ENCODE results near the gene SEC14L1.
"Not testable (repeated sequence)": the region's sequence is repeated elsewhere in the genome, so short reads cannot be mapped to it uniquely, and the experiment has no call there.

Gene SEC14L1

GRCh38 chr17:77254951-77255825 lies 114.4 kb downstream of the SEC14L1 start:
- Histone ChIP-seq H3K27me3 (ENCODE audit: control insufficient read depth, insufficient read depth, low read length) (no peaks in the 10 kb centered on the region), H3K27ac (no peak overlapping the region), H3K9ac (no peak overlapping the region), H3K4me2 (ENCODE audit: low read length) (no peak overlapping the region), H3K4me3 (ENCODE audit: low read depth, low read length) (no peak overlapping the region), H3K36me3 (ENCODE audit: control insufficient read depth, insufficient read depth, low read length) (no peaks in the 10 kb centered on the region), H3K79me2 (no peaks in the 10 kb centered on the region), H3K9me3 (ENCODE audit: control insufficient read depth, low read length) (no peaks in the 10 kb centered on the region), H3K4me1 (no peaks in the 10 kb centered on the region), H2AFZ (peak overlapping the region; percentile 33)
- TF ChIP-seq, protein P1, sequence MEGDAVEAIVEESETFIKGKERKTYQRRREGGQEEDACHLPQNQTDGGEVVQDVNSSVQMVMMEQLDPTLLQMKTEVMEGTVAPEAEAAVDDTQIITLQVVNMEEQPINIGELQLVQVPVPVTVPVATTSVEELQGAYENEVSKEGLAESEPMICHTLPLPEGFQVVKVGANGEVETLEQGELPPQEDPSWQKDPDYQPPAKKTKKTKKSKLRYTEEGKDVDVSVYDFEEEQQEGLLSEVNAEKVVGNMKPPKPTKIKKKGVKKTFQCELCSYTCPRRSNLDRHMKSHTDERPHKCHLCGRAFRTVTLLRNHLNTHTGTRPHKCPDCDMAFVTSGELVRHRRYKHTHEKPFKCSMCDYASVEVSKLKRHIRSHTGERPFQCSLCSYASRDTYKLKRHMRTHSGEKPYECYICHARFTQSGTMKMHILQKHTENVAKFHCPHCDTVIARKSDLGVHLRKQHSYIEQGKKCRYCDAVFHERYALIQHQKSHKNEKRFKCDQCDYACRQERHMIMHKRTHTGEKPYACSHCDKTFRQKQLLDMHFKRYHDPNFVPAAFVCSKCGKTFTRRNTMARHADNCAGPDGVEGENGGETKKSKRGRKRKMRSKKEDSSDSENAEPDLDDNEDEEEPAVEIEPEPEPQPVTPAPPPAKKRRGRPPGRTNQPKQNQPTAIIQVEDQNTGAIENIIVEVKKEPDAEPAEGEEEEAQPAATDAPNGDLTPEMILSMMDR (IDR thresholded peaks at IDR 0.05) = no peak

DNA sequence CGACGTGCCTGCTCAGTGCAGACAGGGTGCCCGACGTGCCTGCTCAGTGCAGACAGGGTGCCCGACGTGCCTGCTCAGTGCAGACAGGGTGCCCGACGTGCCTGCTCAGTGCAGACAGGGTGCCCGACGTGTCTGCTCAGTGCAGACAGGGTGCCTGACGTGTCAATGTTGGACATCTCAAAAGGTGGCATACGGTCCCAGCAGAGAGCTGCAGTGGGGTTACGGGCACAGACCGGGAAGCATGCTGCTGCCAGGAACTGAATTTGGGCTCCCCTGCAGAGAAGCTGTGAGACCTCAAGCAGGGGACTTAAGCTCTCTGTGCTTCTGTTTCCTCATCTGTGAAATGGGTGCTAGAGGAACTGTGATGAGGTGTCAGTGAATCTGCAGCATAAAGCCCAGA lies 115.2 kb downstream of the SEC14L1 start:
- not testable (repeated sequence) for H3K4me3 ChIP-seq (ENCODE audit: low read depth, low read length); H3K27me3 ChIP-seq (ENCODE audit: control insufficient read depth, insufficient read depth, low read length); H3K79me2 ChIP-seq; H3K4me1 ChIP-seq; H3K36me3 ChIP-seq (ENCODE audit: control insufficient read depth, insufficient read depth, low read length); H3K4me2 ChIP-seq (ENCODE audit: low read length); H3K9me3 ChIP-seq (ENCODE audit: control insufficient read depth, low read length); H3K27ac ChIP-seq; H3K9ac ChIP-seq; H2AFZ ChIP-seq

DNA sequence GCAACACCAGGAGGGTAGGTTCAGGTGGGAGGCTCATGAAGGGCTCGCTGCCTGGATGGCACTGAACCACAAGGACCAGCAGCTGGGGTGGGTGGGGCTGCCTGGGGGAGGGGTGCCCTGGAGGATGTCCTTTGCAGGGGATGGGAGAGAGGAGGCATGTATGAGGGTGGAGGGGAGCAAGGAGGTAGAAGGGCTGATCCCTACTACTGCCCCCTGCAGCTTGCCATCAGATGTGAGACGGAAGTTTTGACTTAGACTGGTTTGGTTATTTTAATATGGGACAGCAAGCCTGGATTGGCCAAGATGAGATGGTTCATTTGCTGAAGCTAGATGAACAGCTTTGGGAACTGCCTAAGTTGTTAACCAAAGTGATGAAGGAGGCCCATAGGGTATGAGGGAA lies 115.9 kb downstream of the SEC14L1 start:
- no peak overlapping the region for H3K4me3 ChIP-seq (ENCODE audit: low read depth, low read length)
- H3K4me1 ChIP-seq = no peaks in the 10 kb centered on the region
- H3K9ac ChIP-seq = no peak overlapping the region
- H3K36me3 ChIP-seq (ENCODE audit: control insufficient read depth, insufficient read depth, low read length) = no peaks in the 10 kb centered on the region
- no peak overlapping the region for H3K4me2 ChIP-seq (ENCODE audit: low read length)
- H3K27me3 ChIP-seq (ENCODE audit: control insufficient read depth, insufficient read depth, low read length) = no peaks in the 10 kb centered on the region
- TF ChIP-seq, protein P1 (IDR thresholded peaks at IDR 0.05) = no peak
- no peaks in the 10 kb centered on the region for H3K79me2 ChIP-seq
- no peaks in the 10 kb centered on the region for H3K9me3 ChIP-seq (ENCODE audit: control insufficient read depth, low read length)
- no peak overlapping the region for H2AFZ ChIP-seq
- no peak overlapping the region for H3K27ac ChIP-seq

DNA sequence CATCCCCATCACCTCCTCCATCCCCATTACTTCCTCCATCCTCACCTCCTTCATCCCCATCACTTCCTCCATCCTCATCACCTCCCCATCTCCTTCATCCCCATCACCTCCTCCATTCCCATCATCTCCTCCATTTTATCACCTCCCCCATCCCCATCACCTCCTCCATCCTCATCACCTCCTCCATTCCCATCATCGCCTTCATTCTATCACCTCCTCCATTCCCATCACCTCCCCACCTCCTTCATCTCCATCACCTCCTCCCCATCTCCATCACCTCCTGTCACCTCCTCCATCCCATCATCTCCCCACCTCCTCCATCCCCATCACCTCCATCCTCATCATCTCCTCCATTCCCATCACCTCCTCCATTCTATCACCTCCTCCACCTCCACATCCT lies 116.4 kb downstream of the SEC14L1 start:
- Histone ChIP-seq H3K4me2 (ENCODE audit: low read length) (no peak overlapping the region), H3K9ac (no peak overlapping the region), H3K4me1 (no peaks in the 10 kb centered on the region), H3K9me3 (ENCODE audit: control insufficient read depth, low read length) (no peaks in the 10 kb centered on the region), H3K79me2 (no peaks in the 10 kb centered on the region), H3K27me3 (ENCODE audit: control insufficient read depth, insufficient read depth, low read length) (no peaks in the 10 kb centered on the region), H3K36me3 (ENCODE audit: control insufficient read depth, insufficient read depth, low read length) (no peaks in the 10 kb centered on the region), H3K4me3 (ENCODE audit: low read depth, low read length) (no peak overlapping the region), H2AFZ (no peak overlapping the region), H3K27ac (no peak overlapping the region)
- TF ChIP-seq, protein P1 (IDR thresholded peaks at IDR 0.05) = no peak

- no peak overlapping the region for H3K27ac ChIP-seq
- H3K9ac ChIP-seq = no peak overlapping the region
- no peak overlapping the region for H3K4me3 ChIP-seq (ENCODE audit: low read depth, low read length)
- H2AFZ ChIP-seq = no peak overlapping the region
- H3K79me2 ChIP-seq = no peaks in the 10 kb centered on the region
- H3K4me1 ChIP-seq = no peaks in the 10 kb centered on the region
- H3K27me3 ChIP-seq (ENCODE audit: control insufficient read depth, insufficient read depth, low read length) = no peaks in the 10 kb centered on the region
- H3K4me2 ChIP-seq (ENCODE audit: low read length) = no peak overlapping the region
- H3K9me3 ChIP-seq (ENCODE audit: control insufficient read depth, low read length) = no peaks in the 10 kb centered on the region
- H3K36me3 ChIP-seq (ENCODE audit: control insufficient read depth, insufficient read depth, low read length) = no peaks in the 10 kb centered on the region
- TF ChIP-seq, protein P1 (IDR thresholded peaks at IDR 0.05) = no peak
Measured at GRCh38 chr17:77257596-77258458, 117.1 kb downstream of the SEC14L1 start.

All from parathyroid adenoma (tissue), 2 donors.